NCI-H187 (cell line): Measurements from ENCODE around the gene NKIRAS1.
"Not testable (repeated sequence)": the region's sequence is repeated elsewhere in the genome, so short reads cannot be mapped to it uniquely, and the experiment has no call there.

Source experiments
- DNase-seq, 2 experiments: peaks; one replicate each; lab custom pipeline; 2025; lab: John Stamatoyannopoulos, UW

The NKIRAS1 gene

DNA sequence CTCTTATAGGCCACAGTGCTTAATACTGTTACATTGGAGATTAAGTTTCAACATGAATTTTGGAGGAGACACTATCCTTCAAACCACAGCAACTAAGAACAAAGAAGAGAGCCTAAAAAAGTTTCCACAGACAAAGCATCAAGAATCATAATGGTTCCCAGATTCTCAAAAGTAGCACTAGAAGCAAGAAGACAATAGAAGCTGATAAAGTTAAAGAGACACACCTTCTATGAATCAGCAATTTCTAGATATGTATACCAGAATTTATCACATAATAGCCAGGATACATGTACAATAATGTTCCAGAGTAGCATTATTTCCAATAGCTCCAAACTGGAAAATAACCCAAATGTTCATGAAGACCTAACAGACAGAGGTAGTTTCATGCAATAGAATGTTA, 12.2 kb downstream of the NKIRAS1 start:
- no peak for DNase-seq

DNA sequence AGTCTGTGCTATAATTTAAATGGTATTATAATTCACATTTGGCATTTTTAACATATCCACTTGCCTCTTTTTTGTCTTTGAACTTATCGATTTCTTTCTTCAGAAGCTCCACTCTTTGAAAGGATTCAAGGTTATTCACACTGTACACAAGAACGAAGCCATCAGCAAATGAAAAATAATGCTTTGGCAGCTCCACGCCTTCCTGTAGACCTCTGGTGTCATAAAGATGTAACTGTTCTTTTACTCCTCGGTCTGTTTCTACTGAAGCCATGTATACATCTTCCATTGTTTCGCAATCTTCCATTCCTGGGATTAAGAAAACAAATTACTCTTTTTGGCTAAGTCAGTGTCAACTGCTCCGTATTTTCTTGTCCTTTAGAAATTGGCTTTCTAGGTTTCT, 16.0 kb downstream of the NKIRAS1 start:
- no peak for DNase-seq

DNA sequence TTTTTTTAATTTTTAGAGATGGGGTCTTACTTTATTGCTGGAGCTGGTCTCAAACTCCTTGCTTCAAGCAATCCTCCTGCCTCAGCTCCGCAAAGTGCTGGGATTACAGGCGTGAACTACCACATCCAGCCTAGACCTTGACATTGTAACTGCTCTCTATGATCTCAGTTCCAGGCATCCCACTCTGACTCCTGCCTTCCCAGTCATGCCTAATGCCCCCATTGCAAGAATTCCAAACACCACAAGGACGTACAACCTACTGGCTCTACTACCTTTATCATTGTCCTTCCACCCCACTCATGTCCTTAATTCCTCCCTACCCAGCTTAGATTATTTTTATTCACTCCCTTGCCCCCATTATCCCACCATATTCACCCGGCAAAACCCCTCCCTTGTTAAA, 21.6 kb downstream of the NKIRAS1 start:
- DNase-seq = no peak

DNA sequence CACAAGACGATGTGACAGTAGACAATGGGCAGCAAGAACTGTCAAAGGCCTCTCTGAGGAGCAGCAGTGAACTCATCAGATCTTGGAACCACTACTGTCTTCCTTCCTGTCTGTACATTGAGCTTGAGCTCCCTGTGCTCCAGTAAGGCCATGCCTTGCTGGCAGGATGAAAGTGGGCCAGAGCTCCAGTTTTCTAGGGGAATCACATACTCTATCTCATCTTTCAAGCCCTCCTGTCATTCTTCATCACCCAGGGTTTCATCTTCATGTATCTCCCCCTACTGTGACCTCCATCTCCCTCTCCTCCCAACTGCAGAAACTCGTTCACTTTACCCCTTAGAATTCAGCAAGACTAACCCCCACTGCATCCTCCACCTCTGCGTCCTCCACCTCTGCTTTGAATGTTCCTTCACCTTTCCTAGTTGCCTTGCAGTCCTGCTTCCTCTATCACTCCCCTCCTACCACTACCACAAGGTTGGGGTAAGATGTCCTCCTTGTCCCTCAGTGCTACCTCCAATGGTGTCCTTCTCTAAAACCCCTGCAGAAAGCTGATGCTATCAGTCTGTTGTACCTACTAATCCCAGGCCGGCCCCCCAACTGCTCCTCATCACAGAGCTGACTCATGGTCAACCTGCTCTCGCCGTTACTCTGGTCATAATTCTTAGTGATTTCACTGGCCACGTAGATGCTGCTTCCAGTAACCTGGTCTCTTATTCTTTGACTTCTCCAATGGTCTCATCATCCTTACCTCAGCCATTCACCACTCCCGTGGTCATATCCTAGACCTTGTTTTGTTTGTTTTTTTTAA, 22.3 kb downstream of the NKIRAS1 start:
- no peak for DNase-seq

DNA sequence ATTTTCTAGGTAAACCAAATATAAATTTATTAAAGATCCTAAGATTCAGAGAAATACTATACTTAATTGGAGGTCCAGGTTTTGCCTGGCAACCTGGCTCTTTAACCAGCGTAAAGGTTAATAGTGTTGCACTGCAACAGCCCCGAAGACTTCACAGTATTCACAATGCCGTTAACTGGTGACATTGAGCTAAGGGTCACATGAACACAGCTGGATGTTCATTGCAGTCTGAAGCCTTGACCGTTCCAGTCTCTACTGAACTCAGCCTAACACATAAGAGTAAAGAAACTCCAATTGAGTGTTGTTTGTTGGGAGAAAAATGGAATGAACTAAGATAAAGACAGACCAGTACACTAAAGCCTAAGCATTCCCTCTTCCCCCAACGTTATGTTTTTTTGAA, 26.8 kb downstream of the NKIRAS1 start:
- no peak for DNase-seq

DNA sequence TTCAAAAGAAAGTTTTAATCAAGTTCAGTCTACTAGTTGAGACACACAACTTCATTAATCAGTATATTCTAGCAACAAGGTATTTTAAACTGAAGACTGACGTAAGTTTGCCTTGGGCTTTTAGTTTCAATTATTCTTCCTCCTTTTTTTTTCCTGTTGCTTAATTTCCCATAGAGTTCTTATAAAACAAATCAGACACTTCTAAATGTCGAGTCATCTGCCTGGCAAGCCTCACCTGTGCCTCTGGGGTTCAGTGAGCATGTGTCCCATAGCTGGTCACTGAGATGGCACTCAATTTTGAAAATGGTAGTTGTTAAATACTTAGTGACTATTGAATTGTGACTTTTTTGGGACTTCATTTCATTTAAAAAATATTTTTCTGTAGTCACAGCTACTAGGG, 27.4 kb downstream of the NKIRAS1 start:
- no peak for DNase-seq

DNA sequence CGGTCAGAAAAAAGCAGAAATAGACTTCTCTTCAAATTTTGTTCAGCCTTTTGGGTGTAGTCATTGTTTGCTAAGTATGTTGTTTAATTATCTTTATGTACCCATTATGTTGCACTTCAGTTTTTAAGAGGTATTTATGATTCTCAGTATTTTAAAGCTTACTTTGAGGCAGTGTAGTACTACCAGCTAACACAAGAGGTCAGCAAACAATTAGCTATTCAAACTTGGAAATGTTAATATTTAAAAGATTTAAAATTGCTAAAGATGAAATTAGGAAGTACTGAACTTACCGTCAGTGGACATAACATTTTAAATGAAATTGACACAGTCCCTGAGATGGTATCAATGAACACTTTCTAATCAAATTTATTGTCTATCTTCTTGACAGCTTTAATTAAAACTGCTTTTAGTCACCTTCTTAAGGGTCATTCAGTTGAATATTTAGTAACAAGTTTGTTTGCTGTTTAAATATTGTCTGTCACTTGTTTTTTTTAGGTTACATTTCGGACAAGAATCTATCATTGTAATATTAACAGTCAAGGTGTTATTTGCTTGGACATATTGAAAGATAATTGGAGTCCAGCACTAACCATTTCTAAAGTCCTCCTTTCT, 28.1 kb downstream of the NKIRAS1 start:
- DNase-seq = no peak

DNA sequence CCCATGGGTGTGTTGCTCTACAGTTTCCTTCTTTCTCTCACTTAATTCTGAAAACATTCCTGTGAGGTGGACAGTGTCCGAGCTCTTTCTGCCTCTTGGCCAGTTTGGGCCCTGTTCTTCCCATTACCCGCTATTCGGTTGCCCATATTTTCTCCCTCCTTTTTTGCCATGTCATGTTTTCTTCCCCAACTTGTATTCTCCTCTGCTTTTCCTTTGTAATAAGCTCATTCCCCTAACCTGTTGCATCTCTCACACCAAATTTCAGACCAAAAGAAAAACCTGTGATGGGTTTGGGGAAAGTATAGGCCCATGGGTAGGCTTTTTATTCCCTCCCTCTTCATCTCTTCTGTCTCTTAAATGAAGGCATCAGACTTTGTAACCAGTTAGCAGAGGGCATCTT, 30.5 kb downstream of the NKIRAS1 start:
- no peak for DNase-seq

DNA sequence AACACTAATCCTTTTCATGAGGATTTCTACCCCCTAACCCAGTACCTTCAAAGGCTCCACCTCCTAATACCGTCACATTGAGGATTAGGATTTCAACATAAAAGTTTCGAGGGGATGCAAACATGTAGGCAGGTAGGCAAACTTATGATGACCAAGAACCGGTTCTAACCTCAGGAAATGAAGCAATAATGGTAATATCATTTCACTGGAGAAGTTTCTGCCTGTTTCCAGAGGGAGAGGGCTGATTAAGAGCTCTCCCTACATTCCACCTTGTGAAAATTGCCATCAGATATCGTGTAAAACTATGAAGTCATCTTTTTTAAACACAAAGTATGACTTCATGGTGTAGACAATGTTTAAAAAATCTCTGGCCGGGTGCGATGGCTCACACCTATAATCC, 31.6 kb downstream of the NKIRAS1 start:
- no peak for DNase-seq

DNA sequence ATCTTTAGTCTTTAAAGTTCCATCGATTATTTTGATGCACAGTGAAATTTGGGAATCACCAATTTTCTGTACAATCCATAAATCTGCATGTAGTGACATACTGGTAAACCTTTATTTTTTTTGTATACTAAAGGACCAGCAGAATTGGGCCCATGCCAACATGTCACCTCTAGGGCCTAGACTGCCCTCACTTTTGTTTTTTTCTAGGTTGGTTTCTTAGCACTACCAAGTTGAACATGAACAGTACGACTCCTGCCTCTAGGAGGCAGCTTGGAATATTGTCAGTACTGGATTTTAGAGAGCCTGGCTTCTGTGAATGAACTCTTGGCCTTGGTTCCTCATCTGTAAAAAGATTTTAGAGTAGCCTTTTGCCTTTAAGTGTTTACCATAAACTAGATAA, 32.3 kb downstream of the NKIRAS1 start:
- DNase-seq = no peak

DNA sequence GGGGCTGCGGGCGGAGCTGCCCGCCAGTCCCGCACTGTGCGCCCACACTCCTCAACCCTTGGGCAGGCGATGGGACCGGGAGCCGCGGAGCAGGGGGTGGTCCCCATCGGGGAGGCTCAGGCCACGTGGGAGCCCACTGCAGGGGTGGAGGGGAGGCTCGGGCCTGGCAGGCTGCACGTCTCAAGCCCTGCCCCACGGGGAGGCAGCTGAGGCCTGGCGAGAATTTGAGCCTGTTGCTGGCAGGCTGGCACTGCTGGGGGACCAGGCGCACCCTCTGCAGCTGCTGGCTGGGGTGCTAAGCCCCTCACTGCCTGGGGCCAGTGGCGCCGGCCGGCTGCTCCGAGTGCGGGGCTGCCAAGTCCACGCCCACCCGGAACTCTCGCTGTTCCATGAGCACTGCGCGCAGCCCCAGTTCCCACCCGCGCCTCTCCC, 34.3 kb downstream of the NKIRAS1 start:
- DNase-seq = no peak

DNA sequence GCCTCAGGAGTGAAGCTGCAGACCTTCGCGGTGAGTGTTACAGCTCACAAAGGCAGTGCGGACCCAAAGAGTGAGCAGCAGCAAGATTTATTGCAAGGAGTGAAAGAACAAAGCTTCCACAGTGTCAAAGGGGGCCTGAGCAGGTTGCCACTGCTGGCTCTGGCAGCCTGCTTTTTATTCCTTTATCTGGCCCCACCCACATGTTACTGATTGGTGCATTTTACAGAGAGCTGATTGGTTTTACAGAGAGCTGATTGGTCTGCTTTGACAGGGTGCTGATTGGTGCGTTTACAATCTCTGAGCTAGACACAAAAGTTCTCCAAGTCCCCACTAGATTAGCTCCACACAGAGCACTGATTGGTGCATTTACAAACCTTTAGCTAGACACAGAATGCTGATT, 34.8 kb downstream of the NKIRAS1 start:
- DNase-seq = not testable (repeated sequence)

DNA sequence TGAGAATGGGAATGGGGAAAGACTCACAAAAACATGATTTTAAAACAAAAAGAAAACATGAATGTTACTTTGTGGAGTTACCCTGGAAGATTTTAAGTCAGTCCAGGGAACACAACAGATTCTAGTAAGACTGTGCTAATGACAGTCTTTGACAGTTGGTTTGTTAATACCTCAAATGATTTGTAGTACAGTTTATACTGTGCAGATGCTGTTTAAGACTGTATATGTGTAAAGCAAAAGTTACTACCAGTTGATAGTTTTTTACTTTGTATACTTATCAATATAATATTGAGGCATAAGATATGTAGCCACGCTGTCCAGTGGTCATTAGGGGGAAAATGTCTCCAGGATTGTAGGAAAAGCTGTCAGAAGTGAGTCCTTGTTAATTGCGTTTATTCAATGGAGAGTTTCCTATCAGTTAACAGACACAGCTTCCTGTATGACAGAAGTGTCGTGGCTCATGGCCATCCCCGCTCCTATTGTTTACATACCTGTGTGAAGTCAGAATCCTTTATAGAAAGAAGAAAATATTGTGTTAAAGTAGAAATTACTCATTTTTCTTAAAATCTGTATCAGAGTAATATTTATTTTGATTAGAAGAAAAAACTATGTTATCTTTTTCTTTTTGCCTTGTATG, 36.0 kb downstream of the NKIRAS1 start:
- DNase-seq = no peak

DNA sequence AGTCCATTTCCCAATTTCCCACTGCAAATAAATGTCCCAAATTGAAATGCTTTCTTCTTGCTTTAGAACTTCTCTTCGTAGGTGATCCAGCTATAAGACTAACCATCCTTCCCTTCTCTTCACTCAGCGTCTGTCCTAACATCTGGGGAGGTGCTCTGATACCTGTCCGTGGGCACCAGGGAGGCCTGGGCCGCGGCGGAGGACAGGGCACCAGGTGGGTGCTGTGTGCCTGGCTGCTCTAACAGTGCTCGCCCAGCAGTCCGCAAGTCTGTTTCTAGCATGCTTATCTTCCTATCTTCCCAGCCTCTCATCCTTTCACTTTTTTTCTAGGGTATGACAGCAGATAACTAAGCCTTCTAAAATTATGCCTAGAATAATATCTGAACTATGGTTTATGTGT, 37.3 kb downstream of the NKIRAS1 start:
- no peak for DNase-seq

DNA sequence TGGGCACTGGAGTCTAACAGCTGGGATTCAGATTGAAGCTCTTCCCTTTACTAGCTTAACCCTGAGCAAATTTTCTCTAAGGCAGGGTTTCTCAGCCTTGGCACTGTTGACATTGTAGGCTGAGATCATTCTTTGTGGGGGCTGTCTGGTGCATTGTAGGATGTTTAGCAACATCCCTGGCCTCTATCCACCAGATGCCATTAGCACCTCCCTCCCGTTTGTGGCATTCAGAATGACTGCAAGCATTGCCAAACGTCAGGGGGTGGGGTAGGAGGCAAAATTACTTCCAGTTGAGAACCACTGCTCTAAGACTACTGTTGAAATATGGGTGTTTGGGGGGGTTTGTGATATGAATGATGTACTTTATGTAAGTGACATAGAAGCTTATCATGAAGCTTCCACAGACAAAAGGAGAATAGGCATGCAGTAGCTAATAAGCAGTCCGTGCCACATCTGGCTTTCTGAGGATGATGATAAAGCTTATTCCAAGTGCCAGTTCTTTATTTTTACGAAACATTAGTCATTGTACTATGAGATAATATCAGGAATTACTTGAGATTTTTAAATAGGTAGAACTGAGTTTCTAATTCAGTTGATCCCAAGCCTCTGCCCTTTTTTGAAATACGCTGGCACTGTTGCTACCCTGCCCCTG, 39.3 kb downstream of the NKIRAS1 start:
- no peak for DNase-seq

DNA sequence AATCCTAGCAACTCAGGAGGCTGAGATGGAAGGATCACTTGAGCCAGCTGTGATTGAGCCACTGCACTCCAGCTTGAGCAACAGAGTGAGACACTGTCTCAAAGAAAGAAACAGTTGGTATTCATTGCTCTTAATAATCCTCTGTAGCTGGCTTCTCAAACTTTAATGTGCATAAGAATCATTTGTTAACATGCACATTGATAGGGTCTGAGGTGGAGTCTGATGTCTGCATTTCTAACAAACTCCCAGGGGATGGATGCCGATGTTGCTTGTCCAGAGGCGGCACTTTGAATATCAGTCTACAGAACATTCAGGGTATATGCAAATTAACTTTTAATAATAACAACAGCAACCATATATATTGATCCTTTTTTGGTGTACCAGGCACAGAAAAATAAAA, 39.9 kb downstream of the NKIRAS1 start:
- no peak for DNase-seq

DNA sequence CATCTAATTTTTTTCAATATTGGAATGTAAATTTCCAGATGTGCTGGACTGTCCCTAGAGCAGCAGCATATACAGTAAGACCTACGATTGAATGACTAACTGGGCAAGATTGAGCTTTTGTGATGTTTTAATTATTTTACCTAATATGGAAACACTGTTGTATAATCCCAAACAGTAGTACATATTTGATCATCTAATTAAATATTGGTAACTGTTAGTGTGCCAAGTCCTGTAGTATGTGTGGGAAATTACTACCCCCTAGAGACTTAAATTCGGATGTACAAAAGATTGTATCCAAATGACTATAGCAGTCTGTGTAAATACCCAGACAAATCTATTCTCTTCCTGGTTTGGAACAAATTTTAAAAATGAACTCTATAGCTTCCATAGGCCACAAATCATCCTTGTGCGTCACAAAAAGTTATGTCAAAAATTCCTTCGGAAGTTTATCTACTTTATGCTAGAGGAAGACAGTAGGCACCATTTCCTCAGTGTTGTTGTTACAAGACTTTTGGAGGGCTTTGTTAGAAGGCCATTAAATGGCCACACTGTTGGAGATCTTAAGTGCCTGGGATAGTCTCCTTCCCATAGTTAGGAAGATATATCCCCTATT, 41.6 kb downstream of the NKIRAS1 start:
- no peak for DNase-seq

DNA sequence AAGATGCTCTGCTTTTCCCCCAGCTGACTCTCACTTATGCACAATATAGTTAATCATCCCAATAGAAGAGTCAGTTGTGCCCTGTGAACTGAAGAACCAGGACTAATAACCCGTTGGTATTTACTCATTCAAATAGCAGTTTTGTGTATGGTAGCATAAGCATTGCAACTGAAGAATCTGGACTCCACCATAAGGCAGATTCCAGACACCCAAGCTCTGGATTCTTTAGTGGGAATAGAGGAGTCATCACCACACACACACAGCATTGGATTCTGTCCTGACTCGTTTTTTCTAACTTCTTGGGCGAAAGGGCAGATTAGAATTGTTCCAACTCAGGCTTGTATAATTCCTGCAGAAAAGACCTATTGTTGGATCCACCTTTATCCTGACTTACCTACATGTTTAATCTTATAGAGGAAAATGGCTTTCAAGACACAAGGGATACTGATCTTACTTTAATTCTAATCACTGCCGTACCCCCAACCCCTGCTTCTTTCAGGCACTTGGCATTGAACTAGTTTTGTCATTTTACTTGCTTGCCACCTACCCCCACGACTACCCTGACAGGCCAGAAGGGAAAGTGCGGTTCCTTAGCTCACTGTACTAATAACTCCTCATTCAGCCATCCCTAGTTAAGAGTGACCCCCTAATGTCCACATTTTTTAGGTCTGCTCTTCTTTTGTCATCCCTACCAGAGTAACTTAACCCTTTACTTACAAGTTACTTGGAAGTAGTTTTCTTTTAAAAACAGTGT, 42.3 kb downstream of the NKIRAS1 start:
- DNase-seq = no peak

DNA sequence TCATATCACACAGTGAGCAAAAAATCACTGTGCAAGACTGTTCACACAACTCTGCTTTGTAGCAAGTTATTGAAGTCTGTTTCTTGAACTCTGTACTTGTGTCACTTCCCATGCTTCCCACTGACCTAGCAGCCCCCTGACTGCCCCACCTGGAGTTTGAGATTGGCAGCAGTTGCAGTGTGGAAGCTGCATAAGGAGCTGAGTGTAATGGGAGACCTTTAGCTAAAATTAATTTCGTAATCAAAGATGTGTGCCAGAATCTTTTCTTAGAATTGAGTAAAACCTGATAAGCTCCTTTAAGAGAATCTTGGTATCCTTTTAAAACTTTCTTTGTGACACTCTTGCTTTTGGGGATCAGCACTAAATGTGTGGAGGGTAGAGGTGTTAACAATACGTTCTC, 42.8 kb downstream of the NKIRAS1 start:
- DNase-seq = no peak

DNA sequence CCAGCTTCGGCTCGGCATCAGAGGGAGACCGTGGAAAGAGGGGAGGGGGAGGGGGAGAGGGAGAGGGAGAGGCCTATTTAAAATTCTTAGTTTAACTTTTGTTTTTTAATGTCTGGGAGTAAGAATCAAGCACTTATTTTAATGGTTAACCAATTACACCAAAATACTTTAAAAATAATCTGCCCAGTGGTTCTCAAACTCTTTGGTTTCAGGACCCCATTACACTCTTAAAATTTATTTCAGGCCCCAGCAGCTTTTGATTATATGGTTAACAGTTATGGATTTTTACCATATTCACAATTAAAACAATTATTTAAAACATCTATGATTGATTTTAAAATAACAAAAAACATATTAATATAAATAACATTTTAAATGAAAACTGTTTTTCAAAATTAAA, 44.5 kb downstream of the NKIRAS1 start:
- DNase-seq = no peak

DNA sequence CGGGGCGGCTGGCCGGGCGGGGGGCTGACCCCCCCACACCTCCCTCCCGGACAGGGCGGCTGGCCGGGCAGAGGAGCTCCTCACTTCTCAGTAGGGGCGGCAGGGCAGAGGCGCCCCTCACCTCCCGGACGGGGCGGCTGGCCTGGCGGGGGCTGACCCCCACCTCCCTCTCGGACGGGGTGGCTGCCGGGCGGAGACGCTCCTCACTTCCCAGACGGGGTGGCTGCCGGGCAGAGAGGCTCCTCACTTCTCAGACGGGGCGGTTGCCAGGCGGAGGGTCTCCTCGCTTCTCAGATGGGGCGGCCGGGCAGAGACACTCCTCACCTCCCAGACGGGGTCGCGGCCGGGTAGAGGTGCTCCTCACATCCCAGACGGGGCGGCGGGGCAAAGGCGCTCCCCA, 45.4 kb downstream of the NKIRAS1 start:
- DNase-seq = not testable (repeated sequence)

DNA sequence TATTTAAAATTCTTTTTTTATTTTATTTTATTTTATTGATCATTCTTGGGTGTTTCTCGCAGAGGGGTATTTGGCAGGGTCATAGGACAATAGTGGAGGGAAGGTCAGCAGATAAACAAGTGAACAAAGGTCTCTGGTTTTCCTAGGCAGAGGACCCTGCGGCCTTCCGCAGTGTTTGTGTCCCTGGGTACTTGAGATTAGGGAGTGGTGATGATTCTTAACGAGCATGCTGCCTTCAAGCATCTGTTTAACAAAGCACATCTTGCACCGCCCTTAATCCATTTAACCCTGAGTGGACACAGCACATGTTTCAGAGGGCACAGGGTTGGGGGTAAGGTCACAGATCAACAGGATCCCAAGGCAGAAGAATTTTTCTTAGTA, 46.1 kb downstream of the NKIRAS1 start:
- not testable (repeated sequence) for DNase-seq
